GM12878 (cell line): ENCODE measurements around the gene NLGN1. TPM values are rescaled to one million over a fixed set of nuclear protein-coding genes. Genes with fewer than 3 reads are reported as not detected.

Experiments used
- ATAC-seq: fragments of 200-7000 bp; cut with Tn5 transposase; 3 replicates; pipeline ENCODE4 v1.9.1; 2020; ENCODE audit warnings: mild to moderate bottlenecking, moderate library complexity
- BruUV-seq: library from RNA; stranded (reverse); fragments of 400-500 nt; replicated peaks from 2 replicates; lab custom pipeline; 2021; lab: Mats Ljungman, UMichigan
- CTCF ChIA-PET: fragments of 300-600 bp; sonication (Branson Sonifier 250); formaldehyde crosslinking; extraction: SDS; loops from one replicate; lab custom pipeline; 2021; ENCODE audit warnings: inconsistent platforms; lab: Yijun Ruan, JAX
- POLR2A ChIA-PET: fragments of 350-600 bp; formaldehyde crosslinking; extraction: SDS; loops from one replicate; lab custom pipeline; 2021; ENCODE audit warnings: inconsistent platforms; lab: Charles Lee
- RAD21 ChIA-PET: fragments of 300-600 bp; sonication (Branson Sonifier 250); formaldehyde crosslinking; loops from one replicate; lab custom pipeline; 2023; ENCODE audit warnings: antibody characterized with exemption; ENCODE audit not compliant: unreplicated experiment; lab: Charles Lee
- SMC1A ChIA-PET: fragments of 300-600 bp; sonication (Branson Sonifier 250); formaldehyde crosslinking; loops from one replicate; lab custom pipeline; 2023; ENCODE audit not compliant: unreplicated experiment, uncharacterized antibody; lab: Charles Lee
- DNase-seq: peaks from one replicate; pipeline ENCODE4 v3.0.0-alpha.2; 2011; ENCODE audit warnings: low read depth, low spot score
- FAIRE-seq: peaks from 3 replicates; lab custom pipeline; 2011; peaks lifted over from hg19 to GRCh38; lab: Jason Lieb, UNC
- H2AFZ ChIP-seq: 2 replicates; pipeline ENCODE4 v1.6.0; 2011; ENCODE audit warnings: low read depth, low read length, control low read depth; ENCODE audit not compliant: control insufficient read depth
- H3K27ac ChIP-seq: 2 replicates; pipeline ENCODE4 v1.5.1; 2011; ENCODE audit warnings: control low read depth; ENCODE audit not compliant: control insufficient read depth, insufficient read depth
- H3K27me3 ChIP-seq, 2 experiments: replicated peaks in 1 of 2; 2 replicates each; pipeline versions ENCODE4 v1.6.0 to v1.6.1; 2011; ENCODE audit warnings: low read length in 1 of 2; ENCODE audit not compliant: control insufficient read depth in 2 of 2, insufficient read depth in 2 of 2
- H3K36me3 ChIP-seq, 2 experiments: 2 replicates each; pipeline ENCODE4 v1.5.1; 2011; ENCODE audit warnings: low read length in 1 of 2; ENCODE audit not compliant: control insufficient read depth in 2 of 2, insufficient read depth in 2 of 2
- H3K4me1 ChIP-seq: 2 replicates; pipeline ENCODE4 v1.6.1; 2011; ENCODE audit warnings: mild to moderate bottlenecking, low read length, moderate library complexity, mixed read lengths; ENCODE audit not compliant: control insufficient read depth, insufficient read depth
- H3K4me2 ChIP-seq: 2 replicates; pipeline ENCODE4 v1.6.0; 2011; ENCODE audit warnings: control low read depth; ENCODE audit not compliant: control insufficient read depth, insufficient read depth
- H3K4me3 ChIP-seq: fragments of 200-600 bp; sonication (generic); 2 replicates; pipeline ENCODE4 v1.5.1; 2016
- H3K79me2 ChIP-seq: 2 replicates; pipeline ENCODE4 v1.6.0; 2011; ENCODE audit warnings: low read length; ENCODE audit not compliant: control insufficient read depth, insufficient read depth
- H3K9ac ChIP-seq: 2 replicates; pipeline ENCODE4 v1.8.0; 2011; ENCODE audit warnings: low read length, control low read depth, mixed read lengths; ENCODE audit not compliant: control insufficient read depth, insufficient read depth
- H3K9me3 ChIP-seq: replicated peaks from 3 replicates; pipeline ENCODE4 v1.5.1; 2011; ENCODE audit warnings: mild to moderate bottlenecking, low read length; ENCODE audit not compliant: control insufficient read depth, insufficient read depth
- H4K20me1 ChIP-seq: 2 replicates; pipeline ENCODE4 v1.6.0; 2011; ENCODE audit not compliant: control insufficient read depth, insufficient read depth
- CEBPZ ChIP-seq: fragments of 150-350 bp; IDR thresholded peaks from 2 replicates; pipeline ENCODE4 v1.6.1; 2016; ENCODE audit warnings: low read depth, low read length
- FOS ChIP-seq: IDR thresholded peaks from 3 replicates; pipeline ENCODE4 v1.6.1; 2011; ENCODE audit warnings: borderline replicate concordance; ENCODE audit not compliant: insufficient read length; ENCODE audit errors: extremely low read depth
- FOXK2 ChIP-seq: fragments of 450-650 bp; IDR thresholded peaks from 2 replicates; pipeline ENCODE4 v1.6.1; 2017; ENCODE audit warnings: mild to moderate bottlenecking, moderate library complexity
- MLLT1 ChIP-seq: fragments of 450-650 bp; IDR thresholded peaks from 2 replicates; pipeline ENCODE4 v1.6.1; 2016; ENCODE audit warnings: mild to moderate bottlenecking
- MYC ChIP-seq: IDR thresholded peaks from 2 replicates; pipeline ENCODE4 v1.6.1; 2011; ENCODE audit warnings: mild to moderate bottlenecking, low read length, moderate library complexity, inconsistent platforms; ENCODE audit not compliant: insufficient read depth, insufficient replicate concordance, insufficient read length, severe bottlenecking
- POLR2A ChIP-seq: IDR thresholded peaks from 2 replicates; pipeline ENCODE4 v1.6.1; 2011; ENCODE audit warnings: low read depth, mild to moderate bottlenecking, low read length
- REST ChIP-seq: IDR thresholded peaks from 2 replicates; pipeline ENCODE4 v1.6.1; 2012; ENCODE audit warnings: mild to moderate bottlenecking, low read depth, low read length
- TBL1XR1 ChIP-seq: IDR thresholded peaks from 2 replicates; pipeline ENCODE4 v1.6.1; 2012; ENCODE audit warnings: low read depth, low read length, improper control_type of control experiment
- WGBS: methylation state at CpG from one replicate; pipeline ENCODE4 v1.1.6; 2016; ENCODE audit warnings: low lambda C conversion rate; ENCODE audit not compliant: insufficient replicate concordance, insufficient coverage; ENCODE audit errors: missing lambda C conversion rate; 5-methylcytosine and 5-hydroxymethylcytosine counted together
- in situ Hi-C: fragments of 300-500 bp; cut with MboI; formaldehyde crosslinking; loops from 9 replicates; pipeline ENCODE4 v1.14.3; 2018; ENCODE audit warnings: mixed read lengths
- intact Hi-C: fragments of 100-400 bp; cut with micrococcal nuclease; formaldehyde crosslinking; loops from one replicate; pipeline ENCODE4 v1.14.2; 2022; ENCODE audit not compliant: unreplicated experiment
- polyA plus RNA-seq, 11 experiments: library from polyadenylated mRNA; depleted of rRNA in 4 of 11; unstranded in 6 of 11; stranded (reverse) in 5 of 11; fragments of >200 nt; fragmentation: Nextera tagmentation in 4 of 11; fragmentation: Illumina TruSeq in 1 of 11; extraction: Ambion mirVana in 4 of 11; extraction: Trizol in 1 of 11; gene quantifications; 1 replicate in 1 of 11; 2 replicates in 10 of 11; pipeline versions ENCODE4 v1.2.1 to v1.2.3, GENCODE V29; 2011 to 2016; ENCODE audit warnings: inconsistent platforms in 2 of 11, missing spikeins in 2 of 11, low read depth in 1 of 11
- total RNA-seq, 4 experiments: library from RNA; depleted of rRNA in 3 of 4; stranded (reverse); fragments of >200 nt in 3 of 4; fragmentation: Illumina TruSeq in 1 of 4; extraction: Trizol in 1 of 4; gene quantifications; 2 replicates each; pipeline versions ENCODE4 v1.2.1 to v1.2.3, GENCODE V29; 2013 to 2021

Gene NLGN1
- total and polyA plus RNA-seq, 10 of the 15 experiments (the other 5 are each of a cell fraction or from before 2014, with no cell fraction given): not detected

- H3K9ac ChIP-seq: no peak overlapping the region
- DNase-seq (no peak), FAIRE-seq (no peak), ATAC-seq (no peak)
- in situ Hi-C loops (no loop called here), intact Hi-C loops (no loop called here)
- H3K27ac ChIP-seq: no peak overlapping the region
- H3K4me2 ChIP-seq: no peak overlapping the region
- no peaks in the 10 kb centered on the region for H3K9me3 ChIP-seq
- SMC1A ChIA-PET: no interaction called here
- no peaks in the 10 kb centered on the region for H3K27me3 ChIP-seq
- RAD21 ChIA-PET: no interaction called here
- CTCF ChIA-PET: no interaction called here
- no peaks in the 10 kb centered on the region for H3K4me1 ChIP-seq
- H2AFZ ChIP-seq: no peak overlapping the region
- H3K79me2 ChIP-seq: no peaks in the 10 kb centered on the region
- BruUV-seq: no TSS peak
- POLR2A ChIA-PET: no interaction called here
- H4K20me1 ChIP-seq: no peaks in the 10 kb centered on the region
- TF ChIP-seq FOXK2 (no peak), MYC (no peak), POLR2A (no peak), CEBPZ (no peak), REST (no peak), TBL1XR1 (no peak), MLLT1 (no peak), FOS (no peak)
- WGBS: 15% methylated on average over 3 of the region's 3 CpGs
- H3K36me3 ChIP-seq: no peaks in the 10 kb centered on the region
- H3K4me3 ChIP-seq: no peak overlapping the region
These were observed 771.2 kb downstream of the NLGN1 start for GRCh38 chr3:174168538-174169254.
